ENCODE data around the gene HCST.

HCST gene

DNA sequence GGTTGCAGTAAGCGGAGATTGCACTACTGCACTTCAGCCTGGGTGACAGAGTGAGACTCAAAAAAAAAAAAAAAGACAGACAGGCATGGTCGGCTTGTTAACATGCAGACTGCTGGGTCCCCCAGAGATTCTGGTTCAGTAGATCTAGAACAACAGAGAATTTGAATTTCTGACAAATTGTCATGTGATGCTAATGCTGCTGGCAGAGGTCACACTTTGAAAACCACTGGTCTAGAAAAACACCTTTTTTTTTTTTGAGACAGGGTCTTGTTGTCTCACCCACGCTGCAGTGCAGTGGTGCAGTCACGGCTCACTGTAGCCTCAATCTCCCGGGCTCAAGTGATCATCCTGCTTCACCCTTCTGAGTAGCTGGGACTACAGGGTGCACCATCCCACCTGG, 26.2 kb downstream of the HCST start:
- TF ChIP-seq CTCF (IDR thresholded peaks at IDR 0.05; ENCODE audit: insufficient read depth, low read depth, low read length, missing control alignments) = no peak
- DNase-seq (ENCODE audit: low read depth) = no peak
- H3K4me3 ChIP-seq (ENCODE audit: low read depth, low read length) = no peak overlapping the region

- no peak for DNase-seq (ENCODE audit: low read depth)
- H3K4me3 ChIP-seq (ENCODE audit: low read depth, low read length) = no peak overlapping the region
- TF ChIP-seq CTCF (IDR thresholded peaks at IDR 0.05; ENCODE audit: insufficient read depth, low read depth, low read length, missing control alignments) = no peak
Observed at GRCh38 chr19:35929876-35930275, 27.5 kb downstream of the HCST start.

GRCh38 chr19:35931161-35931873, 29.0 kb downstream of the HCST start:
- peak overlapping the region; percentile 60 for H3K4me3 ChIP-seq (ENCODE audit: low read depth, low read length)
- peak; percentile 100 for DNase-seq (ENCODE audit: low read depth)
- peak; percentile 97 for TF ChIP-seq CTCF (IDR thresholded peaks at IDR 0.05; ENCODE audit: insufficient read depth, low read depth, low read length, missing control alignments)

DNA sequence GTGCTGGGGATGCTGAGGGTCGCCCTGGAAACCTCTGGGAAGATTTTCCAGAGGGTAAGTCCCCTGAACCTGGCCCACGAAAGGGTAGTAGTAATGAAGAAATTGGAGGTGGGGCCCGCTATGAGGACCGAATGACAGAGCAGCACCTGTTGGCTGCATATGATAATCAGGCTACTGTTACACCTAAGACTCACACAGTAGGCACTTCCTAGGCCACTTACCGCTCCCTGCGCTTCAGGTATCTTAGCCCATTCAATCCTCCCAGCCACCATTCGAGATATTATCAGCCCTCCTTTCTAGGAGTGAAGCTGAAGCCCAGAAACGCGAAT, 29.5 kb downstream of the HCST start:
- no peak overlapping the region for H3K4me3 ChIP-seq (ENCODE audit: low read depth, low read length)
- TF ChIP-seq CTCF (IDR thresholded peaks at IDR 0.05; ENCODE audit: insufficient read depth, low read depth, low read length, missing control alignments) = no peak
- no peak for DNase-seq (ENCODE audit: low read depth)

DNA sequence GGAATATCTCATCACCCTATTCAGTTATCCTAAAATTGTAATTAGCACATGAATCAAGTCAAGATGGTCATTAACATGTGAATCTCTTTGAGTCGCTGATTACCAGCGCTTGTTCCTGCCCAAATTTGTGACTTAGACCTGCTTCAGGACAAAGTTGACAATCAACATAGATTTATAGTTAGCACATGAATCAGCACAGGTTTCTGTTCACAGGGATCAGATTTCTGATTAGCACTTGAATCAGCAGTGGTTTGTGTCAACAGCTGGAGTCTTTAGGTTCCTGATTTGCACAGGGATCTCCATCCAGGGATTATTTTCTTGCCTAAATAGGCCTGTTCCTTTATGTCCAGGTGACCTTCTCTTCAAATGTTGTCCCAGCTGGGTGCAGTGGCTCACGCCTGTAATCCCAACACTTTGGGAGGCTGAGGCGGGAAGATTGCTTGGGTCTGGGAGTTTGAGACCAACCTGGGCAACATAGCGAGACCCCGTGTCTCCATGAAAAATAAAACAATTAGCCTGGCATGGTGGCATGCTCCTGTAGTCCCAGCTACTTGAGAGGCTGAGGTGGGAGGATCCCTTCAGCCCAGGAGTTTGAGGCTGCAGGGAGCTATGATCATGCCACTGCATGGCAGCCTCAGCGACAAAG, 30.1 kb downstream of the HCST start:
- TF ChIP-seq CTCF (IDR thresholded peaks at IDR 0.05; ENCODE audit: insufficient read depth, low read depth, low read length, missing control alignments) = no peak

DNA sequence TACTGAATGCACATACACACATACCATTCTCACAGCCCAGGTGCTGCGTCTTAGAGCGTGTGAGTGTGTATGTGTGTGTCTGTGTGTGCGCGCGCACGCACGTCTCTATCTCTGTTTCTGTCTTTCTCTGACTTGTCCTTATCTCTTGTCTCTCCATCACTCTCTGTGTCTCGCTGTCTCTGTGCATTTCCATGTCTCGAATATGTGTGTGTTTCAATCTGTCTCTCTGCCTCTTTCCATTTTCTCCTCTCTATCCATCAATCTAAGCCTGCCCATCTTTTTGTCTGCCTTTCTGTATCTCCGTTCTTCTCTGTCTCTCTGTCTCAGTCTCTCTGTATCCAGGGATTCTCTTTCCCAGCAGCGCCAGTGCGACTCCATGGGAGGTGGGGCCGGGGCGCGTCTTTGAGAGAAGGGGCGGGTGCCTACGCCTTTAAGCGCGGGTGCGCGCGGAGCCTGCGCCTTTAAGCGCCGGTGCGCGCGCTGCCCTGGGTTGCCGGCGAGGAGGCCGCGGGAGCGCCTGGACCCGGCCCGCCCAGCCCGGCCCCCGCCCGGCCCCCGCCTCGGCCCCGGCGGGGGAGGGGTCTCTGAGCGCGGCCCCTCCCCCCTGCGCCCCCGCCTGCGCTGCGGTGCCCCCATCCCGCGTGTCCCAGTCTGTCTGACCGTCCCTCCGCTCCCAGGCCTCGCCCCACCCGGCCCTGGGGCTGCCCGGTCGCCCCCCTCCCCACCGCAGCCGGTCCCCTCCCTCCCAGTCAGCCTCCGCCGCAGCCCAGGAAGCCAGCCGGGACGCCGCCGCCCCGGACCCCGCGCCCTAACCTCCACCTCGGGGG, 33.8 kb downstream of the HCST start, which contains the start of gene LRFN3:
TSS of gene LRFN3 (plus strand) at position 464 of the 827 bp plus-strand sequence. CDS start 3,052 bp downstream, outside the sequence.
- no peak for TF ChIP-seq CTCF (IDR thresholded peaks at IDR 0.05; ENCODE audit: insufficient read depth, low read depth, low read length, missing control alignments)
- peak; percentile 73 for DNase-seq (ENCODE audit: low read depth)
- H3K4me3 ChIP-seq (ENCODE audit: low read depth, low read length) = peak within 1 kb of the TSS; percentile 74

More for the DNA sequence above, 30.1 kb downstream of the HCST start:
- DNase-seq (ENCODE audit: low read depth) = no peak
- no peak overlapping the region for H3K4me3 ChIP-seq (ENCODE audit: low read depth, low read length)

Measured in GM12865 (cell line).